Activated T-cell treated with anti-CD3 and anti-CD28 coated beads, Interleukin-2, amount 50 U/mL, for 48 hours (primary cell): ENCODE results near the gene NUP37.
A peak's percentile ranks its signal among the peaks of the same experiment; 100 is the strongest.
"Not testable (repeated sequence)": the region's sequence is repeated elsewhere in the genome, so short reads cannot be mapped to it uniquely, and the experiment has no call there.

Experiments
- DNase-seq, 2 experiments: peaks; one replicate each; pipeline ENCODE4 v3.0.0-alpha.2; 2020

The NUP37 gene, protein sequence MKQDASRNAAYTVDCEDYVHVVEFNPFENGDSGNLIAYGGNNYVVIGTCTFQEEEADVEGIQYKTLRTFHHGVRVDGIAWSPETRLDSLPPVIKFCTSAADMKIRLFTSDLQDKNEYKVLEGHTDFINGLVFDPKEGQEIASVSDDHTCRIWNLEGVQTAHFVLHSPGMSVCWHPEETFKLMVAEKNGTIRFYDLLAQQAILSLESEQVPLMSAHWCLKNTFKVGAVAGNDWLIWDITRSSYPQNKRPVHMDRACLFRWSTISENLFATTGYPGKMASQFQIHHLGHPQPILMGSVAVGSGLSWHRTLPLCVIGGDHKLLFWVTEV

DNA sequence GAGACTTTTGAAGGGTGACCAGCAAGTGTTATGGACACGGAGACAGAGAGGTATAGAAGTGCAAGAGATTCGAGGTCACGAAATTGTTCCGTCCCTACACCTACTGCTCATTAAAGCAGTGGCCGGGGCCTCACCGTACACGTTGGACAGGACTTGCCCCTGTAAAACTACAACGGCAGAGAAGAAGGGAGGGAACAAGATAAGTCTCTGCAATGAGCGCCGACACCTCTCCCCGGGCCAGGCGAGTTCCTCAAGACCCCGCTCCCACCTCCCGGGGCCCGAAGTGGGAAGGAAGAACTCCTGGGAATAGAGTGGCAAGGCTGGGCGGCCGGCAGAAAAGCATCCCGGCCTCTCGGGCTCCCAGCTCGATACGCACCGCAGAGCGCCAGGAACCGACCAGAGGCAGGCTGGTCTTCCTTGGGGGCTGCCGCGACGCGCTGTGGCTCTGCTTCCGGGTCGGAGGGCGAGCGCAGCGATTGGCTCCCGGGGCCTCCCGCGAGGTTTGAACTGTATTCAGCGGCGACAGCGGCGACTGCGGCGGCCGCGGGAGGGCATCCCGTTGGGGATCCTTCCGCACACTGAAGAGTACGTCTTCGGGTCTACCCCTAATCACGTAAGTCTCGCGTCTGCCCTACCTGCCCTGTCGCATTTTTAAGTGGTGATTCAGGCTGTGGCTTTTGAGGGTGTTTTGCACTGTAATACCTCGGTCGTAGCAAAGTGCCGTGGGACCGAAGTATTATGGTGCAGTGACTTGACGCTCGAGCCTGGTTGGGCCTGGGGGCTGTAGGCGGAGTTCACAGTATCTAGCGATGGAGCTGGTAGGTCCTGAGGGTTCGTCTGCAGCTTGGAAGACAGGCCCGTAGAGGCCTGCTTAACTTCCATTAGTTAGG, at the start of gene NUP37, which contains the start of gene PARPBP:
NUP37 (minus strand) TSS at position 441 of the 890 bp plus-strand sequence. CDS start 1,596 bp downstream, outside the sequence.
PARPBP (plus strand) TSS at position 510 of the 890 bp plus-strand sequence. CDS start 3,706 bp downstream, outside the sequence.
- peak; percentile 92 to 93 for DNase-seq

DNA sequence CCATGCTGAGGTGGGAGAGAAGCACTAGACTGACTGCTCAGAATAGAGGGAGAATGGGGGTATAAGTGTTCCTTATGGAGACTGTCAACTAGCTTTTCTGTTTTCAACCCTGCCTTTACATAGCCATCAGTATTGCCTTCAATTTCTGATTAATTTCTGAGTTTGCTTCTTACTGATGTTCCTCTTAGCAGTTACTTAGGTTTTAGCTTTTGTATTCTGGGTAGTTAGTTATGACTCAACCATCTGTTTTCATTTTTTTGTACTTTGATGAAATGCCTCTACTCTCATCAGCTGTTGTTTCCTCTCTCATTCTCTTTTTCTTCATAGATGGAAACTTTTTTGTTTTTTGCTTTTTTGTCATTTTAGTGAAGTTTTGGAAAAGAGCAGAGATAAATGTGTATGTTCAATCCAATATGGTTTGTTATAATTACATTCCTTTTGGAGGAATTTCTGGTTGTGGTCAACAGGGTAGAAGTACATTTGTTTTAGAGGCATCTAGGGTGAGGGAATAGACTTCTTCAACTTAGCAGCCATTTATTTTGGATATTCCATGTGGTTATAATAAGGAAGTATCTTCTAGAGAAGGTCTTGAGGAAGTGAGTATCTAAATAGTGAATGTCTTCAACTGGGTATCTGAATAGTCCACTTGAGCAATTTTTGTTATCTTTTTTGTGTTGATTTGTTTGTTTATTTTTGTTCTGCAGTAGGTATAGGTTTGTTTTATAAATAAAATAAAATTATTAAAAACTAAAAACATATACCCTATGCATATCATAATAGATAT, 48.1 kb upstream of the NUP37 start:
- DNase-seq = no peak

DNA sequence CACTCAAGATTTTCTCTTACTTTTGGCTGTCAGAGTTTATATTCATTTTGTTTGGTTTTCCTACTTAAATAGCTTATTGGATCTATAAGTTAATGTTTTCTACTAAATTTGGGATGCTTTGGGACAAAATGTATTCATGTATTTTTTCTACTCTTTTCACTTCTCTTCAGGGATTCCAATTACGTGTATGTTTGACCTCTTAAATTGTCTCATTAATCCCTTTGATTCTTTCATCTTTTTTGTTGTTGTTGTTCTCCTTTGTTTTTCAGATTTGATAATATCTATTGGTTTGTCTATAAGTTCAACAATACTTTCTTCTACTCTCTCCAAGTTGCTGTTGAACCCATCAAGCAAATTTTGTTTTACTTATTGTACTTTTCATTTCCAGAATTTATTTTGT, 43.5 kb upstream of the NUP37 start:
- DNase-seq = no peak

DNA sequence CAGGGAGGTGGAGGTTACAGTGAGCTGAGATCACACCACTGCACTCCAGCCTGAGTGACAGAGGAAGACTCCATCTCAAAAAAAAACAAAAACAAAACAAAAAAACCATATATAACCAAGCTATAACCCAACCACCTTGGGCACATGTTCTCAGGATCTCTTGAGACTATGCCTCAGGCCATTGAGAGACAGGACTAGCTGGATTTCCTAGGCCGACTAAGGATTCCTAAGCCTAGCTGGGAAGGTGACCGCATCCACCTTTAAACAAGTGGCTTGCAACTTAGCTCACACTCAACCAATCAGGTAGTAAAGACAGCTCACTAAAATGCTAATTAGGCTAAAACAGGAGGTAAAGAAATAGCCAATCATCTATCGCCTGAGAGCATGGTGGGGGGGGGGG, 35.3 kb upstream of the NUP37 start:
- DNase-seq = not testable (repeated sequence)

DNA sequence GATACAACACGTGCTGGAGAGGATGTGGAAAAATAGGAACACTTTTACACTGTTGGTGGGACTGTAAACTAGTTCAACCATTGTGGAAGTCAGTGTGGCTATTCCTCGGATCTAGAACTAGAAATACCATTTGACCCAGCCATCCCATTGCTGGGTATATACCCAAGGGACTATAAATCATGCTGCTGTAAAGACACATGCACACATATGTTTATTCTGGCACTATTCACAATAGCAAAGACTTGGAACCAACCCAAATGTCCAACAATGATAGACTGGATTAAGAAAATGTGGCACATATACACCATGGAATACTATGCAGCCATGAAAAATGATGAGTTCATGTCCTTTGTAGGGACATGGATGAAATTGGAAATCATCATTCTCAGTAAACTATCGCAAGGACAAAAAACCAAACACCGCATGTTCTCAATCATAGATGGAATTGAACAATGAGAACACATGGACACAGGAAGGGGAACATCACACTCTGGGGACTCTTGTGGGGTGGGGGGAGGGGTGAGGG, 27.2 kb upstream of the NUP37 start:
- DNase-seq = not testable (repeated sequence)

DNA sequence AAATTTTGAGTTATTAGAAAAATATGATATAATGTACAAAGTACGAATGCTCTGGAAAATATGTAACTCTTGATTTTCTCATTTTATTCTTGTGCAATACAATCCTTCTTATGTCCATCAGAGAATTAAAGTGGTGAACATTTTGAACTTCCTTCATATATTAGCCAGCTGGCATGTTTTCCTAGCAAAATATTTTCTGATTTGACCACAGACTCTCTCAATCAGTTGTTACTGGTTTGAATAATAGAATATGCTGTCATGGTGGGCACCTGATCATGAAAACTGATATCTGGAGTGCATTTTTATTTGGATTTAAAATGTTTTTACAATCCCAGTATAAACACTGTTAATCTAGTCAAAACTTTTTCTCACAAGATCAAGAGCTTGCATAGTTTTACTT, 24.3 kb upstream of the NUP37 start:
- DNase-seq = no peak

DNA sequence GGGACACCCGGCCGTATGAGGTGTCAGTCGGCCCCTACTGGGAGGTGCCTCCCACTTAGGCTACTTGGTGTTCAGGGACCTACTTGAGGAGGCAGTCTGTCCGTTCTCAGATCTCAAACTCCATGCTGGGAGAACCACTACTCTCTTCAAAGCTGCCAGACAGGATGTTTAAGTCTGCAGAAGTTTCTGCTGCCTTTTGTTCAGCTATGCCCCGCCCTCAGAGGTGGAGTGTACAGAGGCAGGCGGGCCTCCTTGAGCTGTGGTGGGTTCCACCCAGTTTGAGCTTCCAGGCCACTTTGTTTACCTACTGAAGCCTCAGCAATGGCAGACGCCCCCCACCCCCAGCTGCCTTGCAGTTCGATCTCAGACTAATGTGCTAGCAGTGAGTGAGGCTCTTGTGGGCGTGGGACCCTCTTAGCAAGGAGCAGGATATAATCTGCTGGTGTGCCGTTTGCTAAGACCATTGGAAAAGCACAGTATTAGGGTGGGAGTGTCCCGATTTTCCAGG, 23.0 kb upstream of the NUP37 start:
- DNase-seq = not testable (repeated sequence)

DNA sequence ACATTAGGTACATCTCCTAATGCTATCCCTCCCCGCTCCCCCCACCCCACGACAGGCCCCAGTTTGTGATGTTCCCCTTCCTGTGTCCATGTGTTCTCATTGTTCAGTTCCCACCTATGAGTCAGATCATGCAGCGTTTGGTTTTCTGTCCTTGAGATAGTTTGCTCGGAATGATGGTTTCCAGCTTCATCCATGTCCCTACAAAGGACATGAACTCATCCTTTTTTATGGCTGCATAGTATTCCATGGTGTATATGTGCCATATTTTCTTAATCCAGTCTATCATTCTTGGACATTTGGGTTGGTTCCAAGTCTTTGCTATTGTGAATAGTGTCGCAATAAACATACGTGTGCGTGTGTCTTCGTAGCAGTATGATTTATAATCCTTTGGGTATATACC, 17.7 kb upstream of the NUP37 start:
- not testable (repeated sequence) for DNase-seq

DNA sequence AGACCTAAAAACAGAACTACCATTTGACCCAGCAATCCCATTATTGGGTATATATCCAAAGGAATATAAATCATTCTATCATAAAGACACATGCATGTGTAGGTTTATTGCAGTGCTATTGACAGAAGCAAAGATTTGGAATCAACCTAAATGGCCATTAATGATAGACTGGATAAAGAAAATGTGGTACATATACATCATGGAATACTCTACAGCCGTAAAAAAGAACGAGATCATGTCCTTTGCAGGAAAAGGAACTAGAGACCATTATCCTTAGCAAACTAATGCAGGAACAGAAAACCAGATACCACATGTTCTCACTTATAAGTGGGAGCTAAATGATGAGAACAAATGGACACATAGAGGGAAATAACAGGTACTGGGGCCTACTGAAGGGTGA, 11.5 kb upstream of the NUP37 start:
- not testable (repeated sequence) for DNase-seq

DNA sequence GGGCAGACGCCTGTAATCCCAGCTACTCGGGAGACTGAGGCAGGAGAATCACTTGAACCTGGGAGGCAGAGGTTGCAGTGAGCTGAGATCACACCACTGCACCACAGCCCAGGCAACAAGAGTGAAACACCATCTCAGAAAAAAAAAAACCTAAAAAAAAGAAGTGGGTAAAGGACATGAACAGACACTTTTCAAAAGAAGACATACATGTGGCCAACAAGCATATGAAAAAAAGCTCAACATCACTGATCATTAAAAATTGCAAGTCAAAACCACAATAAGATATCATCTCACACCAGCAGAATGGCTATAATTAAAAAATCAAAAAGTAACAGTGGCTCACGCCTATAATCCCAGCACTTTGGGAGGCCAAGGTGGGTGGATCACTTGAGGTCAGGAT, 10.8 kb upstream of the NUP37 start:
- not testable (repeated sequence) for DNase-seq

DNA sequence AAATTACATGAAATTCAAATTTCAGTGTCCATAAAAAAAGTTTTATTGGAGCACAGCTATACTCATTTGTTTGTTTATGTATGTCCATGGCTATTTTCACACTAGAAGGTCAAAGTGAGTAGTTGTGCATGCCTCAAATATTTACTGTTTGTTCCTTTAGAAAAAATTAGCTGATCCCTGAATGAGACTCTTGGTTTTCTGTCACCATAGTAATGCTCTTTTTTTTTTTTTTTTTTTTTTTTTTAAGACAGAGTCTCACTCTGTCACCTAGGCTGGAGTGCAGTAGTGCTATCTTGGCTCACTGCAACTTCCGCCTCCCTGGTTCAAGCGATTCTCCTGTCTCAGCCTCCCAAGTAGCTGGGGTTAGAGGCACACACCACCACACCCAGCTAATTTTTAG, 1.4 kb upstream of the NUP37 start:
- not testable (repeated sequence) for DNase-seq

DNA sequence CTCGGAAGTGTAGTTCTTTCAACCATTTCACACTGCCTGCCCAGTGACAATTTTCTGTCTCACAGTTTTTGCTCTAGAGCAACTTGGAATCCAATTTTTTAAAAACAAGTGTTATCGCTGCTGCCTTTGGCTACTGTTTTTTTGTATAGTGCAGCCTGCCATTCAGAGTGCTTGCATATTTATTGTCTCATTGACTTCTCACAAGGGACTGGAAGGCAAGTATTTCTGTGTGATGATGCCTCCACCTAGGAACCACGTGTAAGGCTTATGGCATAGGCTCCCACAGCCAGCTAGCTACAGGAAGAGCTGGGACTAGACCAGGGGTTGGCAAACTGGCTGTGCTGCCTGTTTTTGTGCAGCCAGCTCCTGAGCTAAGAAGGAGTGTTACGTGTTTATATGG, 972 bp upstream of the NUP37 start:
- DNase-seq = no peak

DNA sequence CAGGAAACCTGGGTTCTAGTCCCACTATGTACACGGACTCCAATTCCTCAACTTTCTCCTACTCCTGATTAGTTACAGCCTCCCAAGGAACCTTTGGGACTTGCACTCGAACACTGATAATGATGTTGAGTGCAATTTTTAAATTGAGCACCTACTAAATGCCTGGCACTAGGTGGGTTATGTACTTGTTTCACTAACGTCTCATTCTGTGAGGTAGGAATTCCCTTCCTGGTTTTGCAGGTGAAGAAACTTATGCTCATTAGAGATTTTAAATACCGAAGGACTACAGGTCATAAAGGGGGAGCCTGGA, 605 bp upstream of the NUP37 start:
- no peak for DNase-seq

DNA sequence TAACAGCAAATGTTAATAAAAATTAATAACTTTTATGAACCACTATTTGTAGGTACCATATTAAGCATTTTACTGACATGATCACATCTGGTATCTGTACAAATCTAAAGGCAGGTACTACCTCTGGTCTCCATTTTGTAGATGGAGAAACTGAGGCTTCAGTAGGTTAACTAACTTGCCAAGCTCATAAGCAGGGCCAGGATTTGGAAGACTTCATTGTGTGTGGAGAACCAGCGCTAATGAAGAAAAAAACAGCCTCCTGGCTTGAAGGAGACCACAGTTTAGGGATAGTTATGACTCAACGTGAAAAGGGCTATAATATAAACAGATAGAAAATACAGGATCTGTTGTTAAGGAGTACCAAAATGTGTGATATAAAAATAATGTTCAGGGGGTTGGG, 1.0 kb downstream of the NUP37 start:
- no peak for DNase-seq

DNA sequence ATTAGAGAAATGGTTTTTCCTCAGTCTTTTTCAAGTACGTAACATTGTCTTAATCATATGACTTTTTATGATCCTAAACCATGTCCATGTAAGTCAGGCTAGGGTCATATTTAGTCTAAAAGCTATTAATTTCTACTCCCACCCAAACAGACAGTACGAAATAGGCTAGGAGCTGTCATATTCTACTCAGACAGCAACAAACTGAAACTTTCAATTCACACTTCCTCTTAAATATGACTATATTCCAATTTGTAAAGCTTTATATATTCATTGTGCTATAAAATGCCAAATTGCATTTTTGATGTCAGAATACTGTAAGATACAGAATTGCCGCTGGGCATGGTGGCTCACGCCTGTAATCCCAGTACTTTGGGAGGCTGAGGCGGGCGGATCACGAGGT, 3.5 kb downstream of the NUP37 start:
- DNase-seq = no peak

DNA sequence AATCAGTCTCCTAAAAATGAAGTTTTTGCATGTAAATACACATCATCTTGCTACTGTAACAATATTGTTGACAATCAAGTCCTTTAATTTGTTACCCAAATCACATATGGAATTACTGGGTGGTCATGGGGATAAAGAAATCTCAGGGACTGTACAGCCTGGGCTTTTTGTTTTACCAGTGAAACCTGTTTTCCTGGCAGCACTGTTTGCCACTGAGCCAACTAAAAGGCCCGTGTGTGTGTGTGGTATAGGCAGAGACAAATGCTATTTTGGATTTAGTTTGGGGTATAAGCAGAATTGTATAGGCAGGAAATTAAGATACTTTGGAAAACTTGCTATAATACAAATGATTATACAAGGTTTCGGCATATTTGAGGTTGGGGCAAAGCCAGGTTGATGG, 5.7 kb downstream of the NUP37 start:
- DNase-seq = no peak

DNA sequence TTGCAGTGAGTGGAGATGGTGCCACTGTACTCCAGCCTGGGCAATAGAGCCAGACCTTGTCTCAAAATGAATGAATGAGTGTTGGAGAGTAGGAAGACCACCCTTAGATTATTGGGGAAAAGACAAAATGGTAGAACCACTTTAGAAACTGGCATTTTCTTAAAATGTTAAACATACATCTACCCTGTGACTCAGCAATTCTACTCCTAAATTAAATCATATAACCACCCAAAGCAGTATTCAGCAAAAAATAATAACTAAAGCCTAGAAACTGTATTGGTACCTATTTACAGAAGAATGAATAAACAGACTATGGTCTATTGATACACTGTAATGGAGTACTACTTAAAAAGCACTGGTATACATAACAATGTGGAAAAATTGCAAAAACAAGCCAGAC, 9.1 kb downstream of the NUP37 start:
- DNase-seq = no peak

DNA sequence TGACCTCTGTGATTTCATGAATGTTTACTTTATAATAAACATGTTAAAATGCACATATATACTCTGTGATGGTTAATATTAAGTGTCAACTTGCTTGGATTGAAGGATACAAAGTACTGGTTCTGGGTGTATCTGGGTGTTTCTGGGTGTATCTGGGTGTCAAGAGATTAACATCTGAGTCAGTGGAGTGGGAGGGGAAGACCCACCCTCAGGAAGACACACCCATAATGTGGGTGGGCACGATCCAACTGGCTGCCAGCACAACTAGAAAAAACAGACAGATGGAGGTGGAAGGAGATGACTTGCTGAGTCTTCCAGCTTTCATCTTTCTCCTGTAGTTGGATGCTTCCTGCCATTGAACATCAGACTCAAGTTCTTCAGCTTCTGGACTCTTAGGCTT, 11.9 kb downstream of the NUP37 start:
- DNase-seq = no peak

DNA sequence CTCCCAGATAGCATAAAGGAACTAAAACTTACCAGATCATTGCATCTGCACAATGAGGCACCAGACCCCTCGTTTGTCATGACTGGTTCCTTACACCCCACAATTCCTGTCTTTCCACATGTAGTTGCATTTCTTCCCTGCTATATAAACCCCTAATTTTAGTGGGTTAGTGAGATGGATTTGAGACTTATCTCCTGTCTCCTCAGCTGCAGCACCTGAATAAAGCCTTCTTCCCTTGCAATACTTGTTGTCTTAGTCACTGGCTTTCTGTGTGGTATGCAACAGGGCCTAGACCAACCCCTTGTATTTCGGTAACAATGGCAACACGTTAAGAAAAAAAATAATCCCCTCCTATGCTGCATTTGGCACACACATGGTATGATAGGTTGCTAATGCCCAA, 13.0 kb downstream of the NUP37 start:
- DNase-seq = no peak

DNA sequence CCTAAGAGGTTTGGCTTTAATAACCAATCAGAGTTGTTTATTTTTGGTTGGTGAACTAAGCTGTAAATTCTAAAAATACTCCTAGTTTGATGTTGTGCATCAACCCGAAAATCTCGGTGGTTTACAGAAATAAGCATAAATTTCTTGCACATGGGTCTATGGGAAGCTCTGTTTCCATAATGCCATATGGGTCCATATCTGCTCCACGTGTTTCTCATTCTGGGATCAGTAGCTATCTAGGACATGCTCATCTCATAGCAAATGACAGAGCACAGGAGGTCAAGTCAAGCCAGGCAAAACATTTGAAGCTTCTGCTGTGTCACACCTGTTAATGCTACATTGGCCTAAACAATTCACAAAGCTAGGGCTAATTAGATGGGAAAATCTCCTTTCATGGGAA, 23.1 kb downstream of the NUP37 start:
- DNase-seq = no peak

DNA sequence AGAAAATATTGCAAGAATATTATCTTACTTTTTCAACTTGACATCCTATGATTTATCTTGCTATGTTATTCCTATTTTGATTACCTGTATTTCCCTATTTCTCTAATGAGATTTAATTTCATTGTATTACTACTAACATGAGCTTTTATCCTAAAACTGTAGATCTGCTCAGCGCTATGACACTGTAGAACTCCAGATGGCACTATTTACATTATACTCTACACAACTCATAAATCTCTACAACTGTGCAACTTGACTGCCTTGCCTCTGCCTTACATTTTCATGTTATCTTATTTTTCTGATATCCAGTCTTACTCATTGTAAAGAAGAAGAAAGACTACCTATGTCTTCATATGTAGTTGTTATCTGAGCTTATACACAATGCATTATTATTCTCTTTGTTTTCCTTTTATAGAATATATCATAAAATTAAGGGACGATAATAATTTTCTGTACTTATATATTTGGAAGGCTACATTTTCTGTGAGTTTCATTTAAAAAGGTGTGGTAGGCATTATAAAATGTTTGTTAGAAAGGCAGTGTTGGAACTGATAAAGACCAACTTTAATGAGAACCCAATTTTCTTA, 24.1 kb downstream of the NUP37 start:
- no peak for DNase-seq

DNA sequence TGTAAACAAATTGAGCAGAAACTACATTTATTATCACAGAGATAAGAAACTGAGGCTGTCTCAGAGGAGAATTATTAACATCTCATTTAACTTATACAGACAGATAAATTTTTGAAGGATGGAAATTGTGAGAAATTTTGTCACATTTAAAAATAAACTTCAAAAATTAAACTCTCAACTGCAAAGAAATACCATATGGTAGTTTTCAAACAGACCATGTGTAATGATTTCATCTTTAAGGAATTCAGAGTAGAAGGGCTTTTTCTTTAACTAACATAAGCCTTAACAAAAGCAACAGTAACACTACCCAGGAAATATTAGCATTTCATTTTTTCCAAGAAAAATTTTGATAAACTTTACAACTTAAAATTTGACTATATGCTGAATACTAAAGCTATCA, 26.6 kb downstream of the NUP37 start:
- no peak for DNase-seq
